HG03460 (cell line): ENCODE results near the gene ELP2.
"Not testable (repeated sequence)": the region's sequence is repeated elsewhere in the genome, so short reads cannot be mapped to it uniquely, and the experiment has no call there.

ENCODE experiments used
- ATAC-seq: cut with Tn5 transposase; IDR thresholded peaks from one replicate; pipeline ENCODE4 v1.9.1; 2021; ENCODE audit not compliant: unreplicated experiment

The ELP2 gene

DNA sequence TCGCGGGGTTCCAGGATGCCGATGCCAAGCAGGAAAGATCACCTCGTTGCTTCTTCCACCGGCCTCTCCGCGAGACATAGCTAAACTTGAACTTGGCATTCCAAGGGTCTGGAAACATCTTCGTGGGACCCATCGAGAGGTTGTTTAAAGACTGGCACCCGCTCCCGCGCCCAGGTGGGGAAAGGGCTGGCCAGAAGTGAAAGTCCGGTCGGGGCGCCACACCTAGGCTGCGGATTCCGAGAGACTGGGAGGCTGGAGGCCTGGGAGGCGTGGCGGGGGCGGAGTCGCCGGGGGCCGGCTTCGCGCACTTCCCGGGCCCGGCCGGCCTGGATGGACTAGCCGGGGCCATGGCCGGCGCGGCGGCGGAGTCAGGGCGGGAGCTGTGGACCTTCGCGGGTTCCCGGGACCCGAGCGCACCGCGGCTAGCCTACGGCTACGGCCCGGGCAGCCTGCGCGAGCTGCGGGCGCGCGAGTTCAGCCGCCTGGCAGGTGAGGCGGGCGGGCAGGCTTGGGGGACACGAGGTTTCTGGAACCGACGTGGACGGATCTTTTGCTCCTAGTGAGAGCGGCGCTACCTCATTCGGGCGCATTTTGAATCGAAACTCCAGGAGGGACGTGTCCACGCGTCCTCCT is 57.6 kb downstream of the ELP2 start, which contains the start of gene MOCOS:
Gene MOCOS, plus strand, starts transcription at position 305 of the 633 bp plus-strand sequence. Its CDS starts 43 bp downstream, at position 348.
- ATAC-seq, result peak; percentile 78

DNA sequence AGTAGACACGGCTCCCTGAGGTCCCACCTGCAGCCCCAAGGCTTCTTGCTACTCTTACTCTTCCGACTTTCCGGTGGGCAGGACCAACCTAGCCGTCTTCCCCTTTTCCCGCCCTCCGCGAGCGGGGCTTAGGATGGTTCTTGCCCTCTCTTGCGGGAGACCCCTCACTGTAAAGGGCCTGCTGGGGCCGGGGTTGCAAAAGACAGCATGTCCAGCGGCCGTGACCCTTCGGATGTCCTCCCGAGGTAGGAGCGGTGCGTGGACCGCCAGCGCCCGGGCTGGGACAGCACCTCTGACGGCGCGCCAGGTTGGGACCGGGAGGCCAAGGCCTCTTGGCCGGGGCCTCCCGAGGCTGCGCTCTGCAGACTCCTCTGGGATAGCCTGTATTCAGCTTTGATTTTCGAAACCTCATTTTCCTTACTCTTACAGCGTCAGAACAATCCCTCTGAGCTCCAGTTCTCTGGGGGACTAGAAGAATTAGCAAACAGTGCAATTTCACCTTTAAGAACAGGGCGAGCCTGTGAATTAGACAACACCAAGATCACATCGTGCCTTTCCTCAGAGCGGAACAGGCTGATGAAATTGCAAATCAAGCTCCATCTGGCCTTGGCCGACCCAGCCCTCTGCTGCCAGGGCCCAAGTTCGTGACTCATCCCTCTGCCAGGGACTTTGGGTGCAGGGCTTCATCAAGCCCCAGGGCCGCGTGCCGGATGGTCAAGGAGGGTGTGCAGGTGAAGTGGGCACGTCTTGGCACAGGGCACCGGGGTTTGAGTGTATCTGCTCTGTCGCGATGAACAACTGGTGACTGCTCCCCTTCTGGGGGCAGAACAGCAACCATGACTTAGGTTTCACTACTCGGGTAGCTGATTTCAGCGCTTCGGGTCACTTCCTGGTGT is 58.4 kb downstream of the ELP2 start:
- ATAC-seq, result no peak

DNA sequence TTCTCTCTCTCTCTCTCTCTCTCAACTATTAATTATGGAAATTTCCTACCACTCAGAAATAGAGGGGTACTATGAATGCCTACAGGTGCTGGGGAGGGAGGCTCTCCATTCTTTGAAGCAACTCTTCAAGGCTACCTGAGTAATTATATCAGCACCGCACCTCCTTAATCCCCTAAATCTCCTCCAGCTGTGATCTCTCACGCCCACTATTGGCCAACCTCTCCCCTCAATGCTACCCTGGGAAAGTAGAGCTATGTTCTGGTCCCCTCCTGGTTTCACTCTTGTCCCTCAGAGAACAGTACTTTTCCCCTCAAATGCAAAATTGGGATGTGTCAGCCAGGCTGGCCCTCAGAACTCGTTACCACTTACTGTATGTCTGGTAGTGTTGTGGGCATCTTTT is 59.2 kb downstream of the ELP2 start:
- no peak for ATAC-seq

DNA sequence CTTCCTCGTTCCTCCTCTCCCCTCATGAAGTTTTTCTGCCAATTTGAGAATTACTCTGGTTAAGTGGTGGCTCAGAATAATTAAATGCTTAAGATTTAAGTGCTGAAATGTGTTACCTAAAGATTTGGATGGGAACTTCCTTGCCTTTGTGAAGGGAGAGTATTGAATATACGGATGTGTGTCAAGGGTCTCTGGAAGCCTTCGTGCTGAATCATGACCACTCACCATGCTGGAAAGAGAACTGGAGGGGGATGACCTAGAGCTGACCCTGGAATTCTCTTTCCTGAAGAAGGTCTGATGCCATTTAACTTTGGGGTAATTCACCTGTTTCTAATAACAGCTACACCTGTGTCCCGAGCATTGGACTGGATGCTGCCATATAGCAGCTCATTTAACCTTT is 59.8 kb downstream of the ELP2 start:
- no peak for ATAC-seq

DNA sequence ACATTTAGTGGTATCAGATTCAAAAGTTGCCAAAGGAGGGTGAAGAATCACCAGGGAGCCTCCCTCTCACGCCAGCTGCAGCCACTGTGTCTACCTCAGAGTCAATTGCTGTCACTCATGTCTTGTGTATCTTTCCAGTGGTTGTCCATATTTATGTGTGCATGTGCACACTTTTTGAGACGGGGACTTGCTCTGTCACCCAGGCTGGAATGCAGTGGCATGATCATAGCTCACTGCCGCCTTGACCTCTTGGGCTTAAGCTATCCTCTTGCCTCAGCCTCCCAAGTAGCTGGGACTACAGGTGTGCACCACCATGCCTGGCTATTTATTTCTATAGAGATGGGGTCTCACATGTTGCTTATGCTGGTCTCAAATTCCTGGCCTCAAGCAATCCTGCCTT is 61.6 kb downstream of the ELP2 start:
- no peak for ATAC-seq

DNA sequence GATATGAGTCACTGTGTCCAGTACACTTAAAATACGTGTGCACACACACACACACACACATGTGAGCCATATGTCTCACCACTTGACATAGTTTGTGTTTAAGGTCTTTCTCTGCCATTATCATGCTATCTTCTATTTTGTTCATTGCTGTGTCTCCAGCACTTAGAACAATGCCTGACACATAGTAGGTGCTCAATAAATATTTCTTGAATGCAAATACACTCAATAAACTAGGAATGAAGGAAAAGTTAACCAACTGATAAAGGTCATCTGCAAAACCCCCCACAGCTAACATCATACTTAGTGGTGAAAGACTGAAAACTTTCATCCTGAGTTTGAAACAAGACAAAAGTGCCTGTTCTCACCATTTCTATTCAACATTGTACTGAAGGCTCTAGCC is 62.0 kb downstream of the ELP2 start:
- no peak for ATAC-seq

DNA sequence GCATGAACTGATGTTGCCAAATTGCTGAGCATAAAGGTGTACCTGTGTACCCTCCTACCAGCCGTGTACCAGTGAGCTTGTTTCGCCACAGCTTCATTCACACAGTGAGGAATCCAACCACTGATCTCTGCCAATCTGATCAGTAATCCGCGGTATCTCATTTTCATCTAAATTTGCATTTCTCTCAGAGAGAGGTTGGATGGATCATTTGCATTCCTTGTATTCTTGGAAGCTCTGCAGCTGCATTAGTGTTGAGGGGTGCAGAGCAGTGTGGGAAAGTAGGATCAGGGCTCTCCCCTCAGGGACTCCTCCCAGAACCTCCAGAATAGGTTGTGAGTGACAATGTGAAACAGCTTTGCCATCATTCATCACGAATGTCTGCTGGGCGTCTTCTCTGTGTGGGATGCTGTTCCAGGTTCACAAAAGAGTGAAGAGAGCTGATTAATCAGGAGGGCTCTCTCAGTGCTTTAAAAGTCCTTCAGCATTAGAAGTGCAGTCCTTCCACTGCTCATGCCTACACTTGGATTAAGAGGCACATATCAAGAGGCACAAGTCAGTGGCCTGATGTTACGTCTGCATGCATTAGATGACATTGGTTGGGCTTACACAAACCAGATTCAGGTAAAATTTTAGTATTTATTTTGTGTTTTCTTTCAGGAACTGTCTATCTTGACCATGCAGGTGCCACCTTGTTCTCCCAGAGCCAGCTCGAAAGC is 65.1 kb downstream of the ELP2 start:
- ATAC-seq, result no peak

DNA sequence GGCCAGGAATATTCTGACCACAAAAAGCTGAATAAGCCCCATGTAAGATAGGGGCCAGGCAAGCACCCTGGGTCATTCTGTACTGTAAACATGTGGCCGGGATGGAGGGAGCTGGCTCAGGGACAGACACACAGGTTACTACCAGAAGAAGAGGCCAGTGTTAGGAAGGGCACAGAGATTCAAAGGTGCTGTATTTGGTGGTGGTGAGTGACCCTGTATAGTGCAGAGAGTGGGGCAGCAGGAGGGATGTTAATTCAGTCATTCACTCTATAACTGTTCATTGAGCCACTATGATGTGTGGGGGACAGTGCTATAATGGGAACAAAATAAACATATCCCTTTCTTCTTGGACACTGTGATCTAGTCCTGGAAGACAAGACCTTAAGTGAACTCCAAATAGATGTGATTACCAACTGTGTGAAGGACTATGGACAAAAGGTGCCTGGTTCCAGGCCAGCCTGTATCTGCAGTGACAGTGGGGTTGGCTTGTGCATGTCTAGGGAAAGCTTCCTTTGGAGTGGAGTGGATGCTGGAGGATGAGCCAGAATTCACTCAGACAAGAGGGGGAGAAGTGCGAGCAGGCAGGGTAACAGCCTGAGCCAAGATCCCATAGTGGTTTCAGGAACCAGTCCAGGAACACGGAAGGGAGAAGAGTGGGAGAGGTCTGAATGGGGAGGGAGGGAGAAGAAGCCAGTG is 65.9 kb downstream of the ELP2 start:
- no peak for ATAC-seq

DNA sequence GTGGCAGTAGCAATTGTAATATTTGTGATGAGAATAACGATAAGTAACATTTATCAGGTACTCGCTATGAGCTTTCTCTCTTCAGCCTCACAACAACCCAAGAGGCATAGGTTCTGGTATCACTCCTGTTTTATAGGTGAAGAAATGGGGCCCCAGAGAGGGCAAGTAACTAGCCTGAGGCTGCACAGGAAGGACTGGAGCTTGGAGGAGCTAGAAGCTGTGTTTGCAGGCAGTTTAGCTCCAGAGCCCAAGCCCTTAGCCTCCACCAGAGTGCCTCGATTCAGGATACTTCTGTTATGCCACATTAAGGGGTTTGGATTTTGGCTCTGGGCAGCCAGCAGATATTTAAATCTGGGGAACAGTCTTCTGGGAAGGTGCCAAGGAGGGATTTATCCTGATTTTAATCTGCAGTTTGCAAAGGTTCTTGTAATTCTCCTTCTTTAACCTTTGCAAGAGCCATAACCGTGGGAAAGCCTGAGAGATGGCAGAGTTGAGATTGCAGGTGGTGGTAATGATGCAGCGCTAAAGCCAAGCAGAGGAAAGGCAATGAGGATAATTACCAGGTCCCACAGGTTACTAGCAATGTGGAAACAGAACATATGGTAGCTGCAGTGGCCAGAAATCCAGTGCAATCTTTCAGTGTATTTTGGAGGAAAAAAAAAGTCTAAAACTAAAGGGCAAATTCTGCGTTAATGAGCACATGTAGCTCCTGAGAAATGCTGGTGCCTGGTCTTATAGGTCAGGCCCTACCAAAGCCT is 66.7 kb downstream of the ELP2 start:
- ATAC-seq, result no peak

DNA sequence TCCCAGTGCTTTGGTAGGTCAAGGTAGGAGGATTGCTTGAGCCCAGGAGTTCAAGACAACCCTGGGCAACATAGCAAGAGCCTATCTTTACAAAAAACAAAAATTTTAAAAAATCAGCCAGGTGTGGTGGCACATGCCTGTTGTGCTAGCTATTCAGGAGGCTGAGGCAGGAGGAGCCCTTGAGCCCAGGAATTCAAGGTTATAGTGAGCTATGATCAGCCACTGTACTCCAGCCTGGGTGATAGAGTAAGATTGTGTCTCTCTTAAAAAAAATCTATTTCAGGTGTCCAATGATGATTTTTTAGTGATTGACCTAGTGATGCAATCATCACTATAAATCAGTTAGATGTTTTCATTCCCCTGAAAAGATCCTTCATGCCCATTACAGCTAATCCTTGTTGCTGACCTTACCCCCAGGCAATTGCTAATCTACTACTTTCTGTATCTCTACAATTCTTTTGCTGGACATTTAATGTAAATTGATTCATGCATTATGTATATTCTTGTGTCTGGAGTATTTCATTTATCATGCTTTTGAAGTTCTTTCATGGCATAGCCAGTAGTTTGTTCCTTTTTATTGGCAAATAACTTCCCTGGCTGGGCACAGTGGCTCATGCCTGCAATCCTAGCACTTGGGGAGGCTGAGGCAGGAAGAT is 67.9 kb downstream of the ELP2 start:
- ATAC-seq, result no peak

DNA sequence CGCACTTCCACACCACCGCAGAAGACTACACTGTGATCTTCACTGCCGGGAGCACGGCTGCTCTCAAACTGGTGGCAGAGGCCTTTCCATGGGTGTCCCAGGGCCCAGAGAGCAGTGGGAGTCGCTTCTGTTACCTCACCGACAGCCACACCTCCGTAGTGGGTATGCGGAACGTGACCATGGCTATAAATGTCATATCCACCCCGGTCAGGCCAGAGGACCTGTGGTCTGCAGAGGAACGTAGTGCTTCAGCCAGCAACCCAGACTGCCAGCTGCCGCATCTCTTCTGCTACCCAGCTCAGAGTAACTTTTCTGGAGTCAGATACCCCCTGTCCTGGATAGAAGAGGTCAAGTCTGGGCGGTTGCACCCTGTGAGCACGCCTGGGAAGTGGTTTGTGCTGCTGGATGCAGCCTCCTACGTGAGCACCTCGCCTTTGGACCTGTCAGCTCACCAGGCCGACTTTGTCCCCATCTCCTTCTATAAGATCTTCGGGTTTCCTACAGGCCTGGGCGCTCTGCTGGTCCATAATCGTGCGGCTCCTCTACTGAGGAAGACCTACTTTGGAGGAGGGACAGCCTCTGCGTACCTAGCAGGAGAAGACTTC is 70.1 kb downstream of the ELP2 start:
- no peak for ATAC-seq

DNA sequence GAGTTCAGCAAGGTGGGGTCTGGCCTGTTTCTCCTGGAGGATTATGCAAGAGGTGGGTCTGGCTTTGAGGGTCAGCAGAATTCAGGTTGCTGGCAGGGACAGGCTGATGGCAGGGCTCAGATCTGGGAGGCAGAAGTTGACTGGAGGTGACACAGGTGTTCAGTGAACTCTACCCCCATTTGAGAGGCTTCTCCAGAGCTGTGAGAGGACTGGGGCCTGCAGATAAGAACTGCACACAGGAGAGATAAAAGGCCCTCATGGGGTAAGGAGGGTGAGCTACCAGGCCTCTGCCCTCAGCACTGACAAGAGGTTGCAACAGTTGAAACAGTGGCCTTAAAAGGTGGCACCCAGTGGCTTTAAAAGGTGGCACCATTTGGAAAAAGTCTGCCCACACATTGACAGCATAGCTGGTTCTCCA is 70.7 kb downstream of the ELP2 start:
- ATAC-seq, result no peak

DNA sequence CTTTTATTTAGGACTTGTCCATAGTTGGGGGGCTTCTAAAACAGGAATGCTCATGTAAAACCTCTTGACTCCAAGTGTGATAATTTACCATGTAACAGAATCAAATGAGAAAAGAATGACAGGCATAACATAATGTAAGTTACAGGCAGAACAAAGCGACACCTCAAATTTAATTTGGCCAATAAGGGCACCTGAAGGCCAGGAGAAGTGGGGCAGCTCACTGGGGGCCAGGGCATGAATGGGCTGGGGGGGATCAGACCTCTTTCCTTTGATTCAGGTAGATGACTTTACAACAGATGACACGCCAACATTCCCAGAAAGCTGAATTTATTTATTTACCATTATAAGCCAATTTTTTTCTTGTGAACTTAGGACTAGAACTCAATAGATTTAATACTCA is 72.1 kb downstream of the ELP2 start:
- no peak for ATAC-seq

DNA sequence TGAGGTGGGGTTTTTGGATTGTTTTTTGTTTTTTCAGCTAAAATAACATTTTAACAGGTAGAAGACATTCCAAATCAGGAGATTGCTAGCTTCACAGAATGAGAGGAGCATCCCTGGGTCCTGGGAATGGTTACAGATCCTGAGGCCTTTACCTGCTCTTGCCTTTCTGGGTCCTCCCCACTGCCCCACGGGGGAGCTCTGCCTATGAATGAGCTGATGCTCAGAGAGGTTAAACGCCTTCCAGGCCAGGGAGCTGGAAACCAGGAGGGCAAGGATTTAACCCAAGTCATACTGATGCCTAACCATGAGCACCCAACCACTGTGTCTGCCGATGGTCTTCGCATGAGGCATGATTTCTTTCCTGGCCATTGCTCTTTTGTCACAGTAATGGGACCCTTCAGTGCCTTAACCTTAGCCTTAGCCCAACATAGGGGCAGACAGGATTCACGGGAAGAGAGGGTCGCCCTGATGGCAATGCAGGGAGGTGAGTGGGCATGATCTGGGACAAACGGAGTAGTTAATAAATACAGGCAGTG is 73.7 kb downstream of the ELP2 start:
- ATAC-seq, result no peak

DNA sequence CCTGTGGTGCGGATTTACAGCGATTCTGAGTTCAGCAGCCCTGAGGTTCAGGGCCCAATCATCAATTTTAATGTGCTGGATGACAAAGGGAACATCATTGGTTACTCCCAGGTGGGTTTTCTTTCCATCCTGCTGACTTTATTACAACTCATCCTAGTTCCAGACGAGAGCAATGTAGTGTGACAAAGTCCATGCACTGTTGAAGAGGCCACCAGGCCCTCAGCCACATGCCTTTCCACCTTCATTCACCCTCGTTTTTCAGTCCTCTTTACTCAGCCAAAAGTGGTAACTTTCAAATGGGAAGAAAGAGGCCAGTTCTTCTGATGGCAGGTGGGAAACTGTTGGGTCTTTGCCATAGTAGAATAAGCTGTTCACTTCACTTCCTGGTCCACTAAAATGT is 75.5 kb downstream of the ELP2 start:
- no peak for ATAC-seq

DNA sequence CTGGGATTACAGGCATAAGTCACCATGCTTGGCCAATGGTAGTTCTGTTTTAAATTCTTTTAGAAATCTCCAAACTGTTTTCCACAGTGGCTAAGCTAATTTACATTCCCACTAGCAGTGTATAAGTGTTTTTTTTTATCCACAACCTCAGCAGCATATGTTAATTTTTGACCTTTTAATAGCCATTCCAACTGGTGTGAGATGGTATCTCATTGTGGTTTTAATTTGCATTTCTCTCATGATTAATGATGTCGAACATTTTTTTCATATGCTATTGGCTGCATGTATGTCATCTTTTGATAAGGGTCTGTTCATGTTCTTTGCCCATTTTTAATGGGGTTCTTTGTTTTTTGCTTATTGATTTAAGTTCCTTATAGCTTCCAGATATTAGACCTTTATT is 77.6 kb downstream of the ELP2 start:
- no peak for ATAC-seq

DNA sequence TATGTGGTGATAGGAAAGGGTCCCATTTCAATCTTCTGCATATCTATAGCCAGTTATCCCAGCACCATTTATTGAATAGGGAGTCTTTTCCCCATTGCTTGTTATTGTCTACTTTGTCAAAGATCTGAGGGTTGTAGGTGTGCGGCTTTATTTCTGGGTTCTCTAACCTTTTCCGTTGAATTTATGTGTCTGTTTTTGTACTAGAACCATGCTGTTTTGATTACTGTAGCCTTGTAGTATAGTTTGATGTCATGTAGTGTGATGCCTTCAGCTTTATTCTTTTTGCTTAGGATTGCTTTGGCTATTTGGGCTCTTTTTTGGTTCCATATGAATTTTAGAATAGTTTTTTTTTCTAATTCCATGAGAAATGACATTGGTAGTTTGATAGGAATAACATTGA is 78.3 kb downstream of the ELP2 start:
- not testable (repeated sequence) for ATAC-seq

DNA sequence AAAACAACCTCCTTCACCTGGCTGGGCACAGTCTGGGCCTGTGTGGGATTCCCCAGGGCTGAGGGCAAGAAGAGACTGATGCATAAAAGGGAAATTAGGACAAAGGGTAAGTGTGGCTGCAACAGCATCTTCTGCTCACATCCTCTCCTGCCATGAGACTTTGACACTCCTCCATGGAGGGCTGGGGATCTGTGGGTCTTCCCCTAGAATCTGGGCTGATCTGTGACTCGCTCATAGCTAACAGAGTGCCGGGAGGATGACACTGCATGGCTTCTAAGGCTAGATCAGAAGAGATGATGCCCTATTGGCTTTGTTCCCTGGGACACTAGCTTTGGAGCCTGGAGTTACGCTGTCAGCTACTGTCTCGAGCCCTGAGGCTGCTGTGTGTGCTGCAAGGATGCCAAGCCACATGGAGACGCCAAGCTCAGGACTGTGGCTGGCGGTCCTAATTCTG is 81.9 kb downstream of the ELP2 start:
- ATAC-seq, result no peak
